Activated CD4-positive, alpha-beta T cell treated with anti-CD3 and anti-CD28 coated beads for 24 hours (primary cell): Measurements from ENCODE around the gene VWA8.

ENCODE experiments used
- DNase-seq, 2 donors: peaks; one replicate each; pipeline ENCODE4 v3.0.0-alpha.2; 2020; ENCODE audit warnings: low read depth in 2 of 2

Gene VWA8

DNA sequence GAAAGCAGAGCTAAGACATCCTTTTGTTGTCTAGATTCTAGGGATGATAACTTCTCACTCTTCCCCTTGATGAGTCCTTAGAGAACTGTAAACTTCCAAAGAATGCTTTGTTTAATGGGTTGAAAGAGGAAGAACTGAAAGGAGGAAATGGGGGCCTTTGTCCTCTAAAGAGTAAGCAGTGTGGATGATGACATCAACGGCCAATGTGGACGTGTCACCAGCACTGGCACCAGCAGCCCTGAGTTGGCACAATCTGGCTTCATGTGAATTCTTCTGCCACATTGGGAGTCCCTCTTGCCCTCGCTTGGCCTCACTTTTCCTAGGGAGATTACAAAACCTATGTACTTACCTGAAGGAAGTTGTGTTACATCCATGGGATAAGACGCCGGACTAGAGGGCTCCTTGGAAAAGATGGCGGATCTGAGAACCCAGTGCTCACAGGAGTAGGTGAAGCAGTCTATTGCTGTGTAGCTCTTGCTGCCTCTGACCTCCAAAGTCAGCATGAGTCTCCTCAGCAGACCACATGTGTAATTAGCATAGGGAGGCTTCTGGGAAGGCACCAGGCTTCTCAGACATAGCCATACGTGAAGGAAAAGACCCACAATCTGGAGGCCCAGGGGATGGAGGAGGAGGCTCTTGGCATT, 440.8 kb downstream of the VWA8 start:
- DNase-seq = no peak
